Neural cell (in vitro differentiated cells): ENCODE measurements around the gene COX14. TPM values are rescaled to one million over a fixed set of nuclear protein-coding genes. Genes with fewer than 3 reads are reported as not detected.
A peak's percentile ranks its signal among the peaks of the same experiment; 100 is the strongest.

ENCODE experiments used
- H2AFZ ChIP-seq: fragments of 200-600, 300-800 bp; sonication (generic), shearing (Covaris generic); 2 replicates; pipeline ENCODE4 v1.6.0; 2014; ENCODE audit warnings: low read depth, mild to moderate bottlenecking, antibody characterized with exemption, low read length, moderate library complexity
- H3F3A ChIP-seq: fragments of 200-600 bp; shearing (Covaris generic); 2 replicates; pipeline ENCODE4 v1.6.1; 2016; ENCODE audit warnings: mild to moderate bottlenecking, moderate library complexity, mixed read lengths, antibody characterized with exemption, low read length; ENCODE audit not compliant: insufficient read depth, poor library complexity, severe bottlenecking
- H3K27ac ChIP-seq: fragments of 200-600, 300-800 bp; sonication (generic), shearing (Covaris generic); 2 replicates; pipeline ENCODE4 v1.5.1; 2014; ENCODE audit warnings: mild to moderate bottlenecking, low read length, moderate library complexity
- H3K27me3 ChIP-seq: fragments of 300-800, 200-600 bp; sonication (generic), shearing (Covaris generic); 2 replicates; pipeline ENCODE4 v1.6.0; 2014; ENCODE audit warnings: mild to moderate bottlenecking, low read depth, low read length, moderate library complexity; ENCODE audit not compliant: insufficient read depth
- H3K36me3 ChIP-seq: fragments of 300-800, 200-600 bp; sonication (generic), shearing (Covaris generic); 2 replicates; pipeline ENCODE4 v1.5.1; 2014; ENCODE audit warnings: mild to moderate bottlenecking, antibody characterized with exemption, low read length, moderate library complexity; ENCODE audit not compliant: insufficient read depth
- H3K4me2 ChIP-seq: fragments of 300-800, 200-600 bp; sonication (generic), shearing (Covaris generic); 2 replicates; pipeline ENCODE4 v1.6.0; 2014; ENCODE audit warnings: mild to moderate bottlenecking, low read length
- H3K4me3 ChIP-seq: fragments of 300-800, 200-600 bp; sonication (generic), shearing (Covaris generic); 2 replicates; pipeline ENCODE4 v1.5.1; 2014; ENCODE audit warnings: mild to moderate bottlenecking, low read length, moderate library complexity
- H3K79me2 ChIP-seq: fragments of 200-600 bp; shearing (Covaris generic); replicated peaks from 2 replicates; pipeline ENCODE4 v1.6.0; 2014; ENCODE audit warnings: mild to moderate bottlenecking, low read length, moderate library complexity; ENCODE audit not compliant: insufficient read depth
- H3K9ac ChIP-seq: fragments of 300-800, 200-600 bp; sonication (generic), shearing (Covaris generic); 2 replicates; pipeline ENCODE4 v1.6.1; 2016; ENCODE audit warnings: mild to moderate bottlenecking, low read length, mixed read lengths
- H3K9me2 ChIP-seq: fragments of 200-600 bp; shearing (Covaris generic); 2 replicates; pipeline ENCODE4 v1.6.1; 2016; ENCODE audit warnings: mild to moderate bottlenecking, low read length, mixed read lengths; ENCODE audit not compliant: insufficient read depth
- H3K9me3 ChIP-seq: fragments of 200-600, 300-800 bp; sonication (generic), shearing (Covaris generic); 2 replicates; pipeline ENCODE4 v1.6.1; 2016; ENCODE audit warnings: mild to moderate bottlenecking, mixed run types, low read length, moderate library complexity, mixed read lengths
- H4K20me1 ChIP-seq: fragments of 200-600 bp; shearing (Covaris generic); 2 replicates; pipeline ENCODE4 v1.6.1; 2016; ENCODE audit warnings: mild to moderate bottlenecking, mixed run types; ENCODE audit not compliant: insufficient read depth
- CTCF ChIP-seq: fragments of 450-650 bp; IDR thresholded peaks from 2 replicates; pipeline ENCODE4 v1.5.1; 2014; ENCODE audit warnings: antibody characterized with exemption, mild to moderate bottlenecking, moderate library complexity; ENCODE audit not compliant: poor library complexity, severe bottlenecking
- EP300 ChIP-seq: fragments of 450-650 bp; conservative IDR thresholded peaks from 2 replicates; pipeline ENCODE4 v1.6.1; 2014; ENCODE audit warnings: antibody characterized with exemption, mild to moderate bottlenecking, moderate library complexity; ENCODE audit not compliant: poor library complexity, severe bottlenecking
- EZH2 ChIP-seq: fragments of 200-600, 300-800 bp; shearing (Covaris generic), sonication (generic); IDR thresholded peaks from 2 replicates; pipeline ENCODE4 v1.6.1; 2014; ENCODE audit warnings: antibody characterized with exemption, low read length, borderline replicate concordance, mild to moderate bottlenecking; ENCODE audit not compliant: insufficient read depth, poor library complexity, severe bottlenecking
- MXI1 ChIP-seq: fragments of 450-650 bp; conservative IDR thresholded peaks from 2 replicates; pipeline ENCODE4 v1.6.1; 2014; ENCODE audit warnings: antibody characterized with exemption, mild to moderate bottlenecking; ENCODE audit not compliant: poor library complexity, severe bottlenecking
- POLR2AphosphoS5 ChIP-seq: IDR thresholded peaks from 2 replicates; pipeline ENCODE4 v1.6.1; 2012
- RAD21 ChIP-seq: fragments of 450-650 bp; conservative IDR thresholded peaks from 2 replicates; pipeline ENCODE4 v1.6.1; 2014; ENCODE audit warnings: antibody characterized with exemption, mild to moderate bottlenecking, moderate library complexity
- REST ChIP-seq: IDR thresholded peaks from 2 replicates; pipeline ENCODE4 v1.6.1; 2012; ENCODE audit warnings: borderline replicate concordance
- SMC3 ChIP-seq: fragments of 450-650 bp; conservative IDR thresholded peaks from 2 replicates; pipeline ENCODE4 v1.6.1; 2014; ENCODE audit warnings: antibody characterized with exemption, mild to moderate bottlenecking, moderate library complexity; ENCODE audit not compliant: poor library complexity
- TAF1 ChIP-seq: IDR thresholded peaks from 2 replicates; pipeline ENCODE4 v1.6.1; 2012; ENCODE audit warnings: low read depth
- polyA plus RNA-seq: library from polyadenylated mRNA; depleted of rRNA; stranded (reverse); fragments of >200 nt; gene quantifications from 2 replicates; pipeline ENCODE4 v1.2.3, GENCODE V29; 2014

The COX14 gene
- polyA plus RNA-seq, 1 donor from 2014 or later, result 79.3 TPM

GRCh38 chr12:50084775-50085614 is 27.0 kb upstream of the COX14 start, which contains the start of gene SMARCD1:
TSS of gene SMARCD1 (plus strand) at chr12:50085342. CDS start at chr12:50085370, 28 bp downstream.
- TF ChIP-seq SMC3, result peak; percentile 44
- peak; percentile 70 for TF ChIP-seq MXI1
- TF ChIP-seq TAF1, result peak; percentile 77
- peak; percentile 89 for TF ChIP-seq POLR2AphosphoS5
- no peak for TF ChIP-seq EZH2
- TF ChIP-seq CTCF, result peak; percentile 88
- TF ChIP-seq EP300, result no peak
- TF ChIP-seq REST, result peak; percentile 72
- TF ChIP-seq RAD21, result peak; percentile 25
- no peaks in the 10 kb centered on the region for H4K20me1 ChIP-seq
- no peaks in the 10 kb centered on the region for H3K9me3 ChIP-seq
- H3K27ac ChIP-seq, result peak within 1 kb of the TSS; percentile 90
- H3K9me2 ChIP-seq, result no peaks in the 10 kb centered on the region
- H3K9ac ChIP-seq, result peak within 1 kb of the TSS; percentile 91
- H2AFZ ChIP-seq, result peak within 1 kb of the TSS; percentile 69
- peaks cover 4% of the 10 kb centered on the region for H3F3A ChIP-seq
- peak within 1 kb of the TSS; percentile 71 for H3K4me2 ChIP-seq
- H3K27me3 ChIP-seq, result no peaks in the 10 kb centered on the region
- peak within 1 kb of the TSS; percentile 90 for H3K4me3 ChIP-seq
- H3K36me3 ChIP-seq, result no peaks in the 10 kb centered on the region
- peaks cover 15% of the 10 kb centered on the region for H3K79me2 ChIP-seq

GRCh38 chr12:50085615-50086072 is 26.4 kb upstream of the COX14 start:
- no peaks in the 10 kb centered on the region for H3K27me3 ChIP-seq
- H3K36me3 ChIP-seq, result peaks cover 3% of the 10 kb centered on the region
- H3F3A ChIP-seq, result peaks cover 4% of the 10 kb centered on the region
- H3K9me2 ChIP-seq, result no peaks in the 10 kb centered on the region
- H3K9me3 ChIP-seq, result no peaks in the 10 kb centered on the region
- no peak for TF ChIP-seq POLR2AphosphoS5
- TF ChIP-seq SMC3, result no peak
- TF ChIP-seq RAD21, result no peak
- no peak for TF ChIP-seq TAF1
- no peak for TF ChIP-seq EZH2
- no peak for TF ChIP-seq REST
- TF ChIP-seq MXI1, result no peak
- no peak for TF ChIP-seq EP300
- no peak for TF ChIP-seq CTCF
- peak overlapping the region; percentile 91 for H3K9ac ChIP-seq
- H2AFZ ChIP-seq, result peak overlapping the region; percentile 69
- peaks cover 15% of the 10 kb centered on the region for H3K79me2 ChIP-seq
- peak overlapping the region; percentile 90 for H3K27ac ChIP-seq
- H3K4me2 ChIP-seq, result peak overlapping the region; percentile 71
- peak overlapping the region; percentile 90 for H3K4me3 ChIP-seq
- no peaks in the 10 kb centered on the region for H4K20me1 ChIP-seq
